H1 (cell line): ENCODE measurements around the gene ALG5. TPM values are rescaled to one million over a fixed set of nuclear protein-coding genes. Genes with fewer than 3 reads are reported as not detected.

Experiments used
- SIN3A ChIP-seq, 2 experiments: IDR thresholded peaks in 1 of 2; conservative IDR thresholded peaks in 1 of 2; 2 replicates each; pipeline ENCODE4 v1.6.1; 2011 to 2012; ENCODE audit warnings: low read length in 2 of 2, improper control_type of control experiment in 1 of 2, low read depth in 1 of 2, mild to moderate bottlenecking in 1 of 2
- polyA plus RNA-seq, 7 experiments: library from polyadenylated mRNA; depleted of rRNA in 3 of 7; stranded (reverse) in 5 of 7; unstranded in 2 of 7; fragments of >200 nt in 5 of 7; fragments of 200-250 nt in 2 of 7; gene quantifications; 1 replicate in 5 of 7; 2 replicates in 1 of 7; 4 replicates in 1 of 7; pipeline versions ENCODE4 v1.2.1 to v1.2.3, GENCODE V29; 2011 to 2013; ENCODE audit warnings: missing spikeins in 2 of 7, mixed read lengths in 2 of 7
- total RNA-seq: library from RNA; stranded (reverse); fragmentation: NEBNext Ultra II Directional; extraction: Animal tissue kit (Norgen Biotek cat#: 25700); gene quantifications from 2 replicates; pipeline ENCODE4 v1.2.1, GENCODE V29; 2021

Gene ALG5
- total and polyA plus RNA-seq, 2 of the 8 experiments (the other 6 are each of a cell fraction or from before 2014, with no cell fraction given): 15.0 to 24.3 TPM

DNA sequence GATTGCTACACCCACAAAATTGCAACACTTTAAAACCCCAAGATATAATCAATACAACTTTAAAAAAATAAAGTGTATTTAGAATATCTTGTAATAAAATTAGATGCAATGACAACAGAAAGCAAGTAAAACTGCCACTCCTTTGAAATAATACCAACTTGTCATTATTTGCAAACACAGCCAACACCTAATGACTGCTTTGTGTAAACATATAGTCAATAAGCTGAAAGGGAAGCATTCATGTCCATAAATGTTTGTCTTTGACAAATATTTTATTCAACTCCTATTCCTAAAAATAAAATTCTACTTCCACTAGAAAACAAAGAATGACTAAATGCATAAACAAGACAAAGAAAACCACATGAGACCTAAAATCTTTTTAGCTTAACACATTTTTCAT is 85.7 kb downstream of the ALG5 start (continued):
- TF ChIP-seq SIN3A (conservative IDR thresholded peaks at IDR 0.05 in 1 of 2, IDR thresholded peaks at IDR 0.05 in 1 of 2; ENCODE audit: low read depth in 1 of 2, low read length in 2 of 2): no peak
